Activated CD8-positive, alpha-beta memory T cell treated with anti-CD3 and anti-CD28 coated beads for 36 hours (primary cell): ENCODE data around the gene CSNK1G2. TPM values are rescaled to one million over a fixed set of nuclear protein-coding genes. Genes with fewer than 3 reads are reported as not detected.

Experiments used
- CTCF ChIA-PET: fragments of 350-600 bp; sonication (Branson Sonifier 250); formaldehyde crosslinking; loops from one replicate; lab custom pipeline; 2021; ENCODE audit warnings: antibody characterized with exemption; lab: Charles Lee
- POLR2A ChIA-PET: fragments of 350-600 bp; sonication (Branson Sonifier 250); formaldehyde crosslinking; loops from one replicate; lab custom pipeline; 2021; ENCODE audit warnings: antibody characterized with exemption; lab: Charles Lee
- total RNA-seq, 2 experiments: library from RNA; stranded (reverse); gene quantifications; one replicate each; pipeline ENCODE4 v1.2.3, GENCODE V29; 2021

The CSNK1G2 gene
- total RNA-seq, 2 experiments from 2014 or later: 62.9 to 64.7 TPM

DNA sequence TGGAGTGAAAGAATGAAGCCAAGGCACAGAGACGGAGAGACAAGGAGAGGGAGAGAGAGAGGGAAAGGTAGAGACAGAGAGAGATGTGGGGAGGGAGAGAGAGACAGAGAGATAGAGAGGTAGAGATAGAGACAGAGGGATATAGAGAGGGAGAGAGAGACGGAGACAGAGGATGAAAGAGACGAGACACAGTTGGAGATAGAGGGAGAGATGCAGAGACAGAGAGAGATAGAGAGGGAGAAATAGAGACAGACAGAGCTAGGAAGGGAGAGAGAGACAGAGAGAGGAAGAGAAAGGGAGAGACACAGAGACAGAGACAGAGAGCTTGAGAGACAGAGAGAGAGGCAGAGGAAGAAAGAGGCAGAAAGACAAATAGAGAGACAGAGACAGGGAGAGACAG, 4.5 kb upstream of the CSNK1G2 start:
- ChIA-PET CTCF (interaction anchor here (1.1 kb wide), 1 partner anchor 325 kb away, joined by 4 read pairs; no protein-coding TSS in a partner anchor), POLR2A (no interaction called here)

DNA sequence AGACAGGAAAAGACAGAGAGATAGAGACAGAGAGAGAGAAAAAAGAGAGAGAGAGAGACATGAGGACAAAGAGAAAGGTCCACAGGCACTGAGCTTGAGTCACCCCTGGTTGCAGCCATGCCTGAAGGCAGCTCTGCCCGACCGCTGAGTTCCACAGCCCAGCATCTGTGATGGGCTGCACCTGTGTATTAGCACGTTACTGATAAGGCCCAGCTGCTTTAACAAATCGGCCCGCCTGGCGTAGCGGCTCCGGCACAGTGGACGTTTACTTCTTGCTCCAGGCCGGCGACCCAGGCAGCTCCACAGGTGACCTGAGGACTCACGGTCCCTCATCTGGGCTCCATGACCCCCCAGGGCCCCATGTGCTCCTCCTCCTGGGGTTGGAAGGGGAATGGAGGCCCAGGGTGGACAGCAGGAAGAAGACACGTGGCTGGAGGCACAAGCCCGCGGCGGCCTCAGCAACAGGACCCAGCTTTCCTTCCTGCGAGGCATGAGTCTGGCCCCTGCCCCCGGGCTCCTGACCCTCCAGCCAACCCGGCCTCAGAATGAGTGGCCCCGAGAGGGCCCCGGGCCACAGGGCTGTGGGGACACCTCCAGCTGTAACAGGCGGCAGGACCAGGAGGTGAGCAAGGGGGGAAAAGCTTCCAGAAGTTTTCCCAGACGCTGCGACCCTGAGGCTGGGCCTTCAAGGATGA, 3.9 kb upstream of the CSNK1G2 start:
- ChIA-PET POLR2A (no interaction called here), CTCF (interaction anchor here (1.1 kb wide), 1 partner anchor 325 kb away, joined by 4 read pairs; no protein-coding TSS in a partner anchor)

DNA sequence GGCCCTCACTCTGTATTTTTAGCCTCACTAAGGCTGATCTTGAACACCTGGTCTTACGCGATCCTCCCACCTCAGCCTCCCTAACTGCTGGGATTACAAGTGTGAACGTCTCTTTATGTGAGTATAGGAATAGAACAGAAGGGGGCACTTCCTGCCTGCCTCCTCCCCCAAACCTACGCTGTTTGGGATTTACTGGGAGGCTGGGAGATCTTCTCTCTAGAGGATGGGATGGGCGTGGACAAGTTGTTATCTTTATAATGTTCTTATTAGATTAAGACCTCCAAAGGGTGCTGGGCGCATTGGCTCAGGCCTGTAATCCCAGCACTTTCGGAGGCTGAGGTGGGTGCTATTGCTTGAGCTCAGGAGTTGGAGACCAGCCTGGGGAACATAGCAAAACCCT, 2.9 kb upstream of the CSNK1G2 start:
- POLR2A ChIA-PET: no interaction called here
- CTCF ChIA-PET: interaction anchor here (1.0 to 1.5 kb wide), 2 partner anchors 8 to 10 kb away, joined by 4 read pairs; no protein-coding TSS in a partner anchor

DNA sequence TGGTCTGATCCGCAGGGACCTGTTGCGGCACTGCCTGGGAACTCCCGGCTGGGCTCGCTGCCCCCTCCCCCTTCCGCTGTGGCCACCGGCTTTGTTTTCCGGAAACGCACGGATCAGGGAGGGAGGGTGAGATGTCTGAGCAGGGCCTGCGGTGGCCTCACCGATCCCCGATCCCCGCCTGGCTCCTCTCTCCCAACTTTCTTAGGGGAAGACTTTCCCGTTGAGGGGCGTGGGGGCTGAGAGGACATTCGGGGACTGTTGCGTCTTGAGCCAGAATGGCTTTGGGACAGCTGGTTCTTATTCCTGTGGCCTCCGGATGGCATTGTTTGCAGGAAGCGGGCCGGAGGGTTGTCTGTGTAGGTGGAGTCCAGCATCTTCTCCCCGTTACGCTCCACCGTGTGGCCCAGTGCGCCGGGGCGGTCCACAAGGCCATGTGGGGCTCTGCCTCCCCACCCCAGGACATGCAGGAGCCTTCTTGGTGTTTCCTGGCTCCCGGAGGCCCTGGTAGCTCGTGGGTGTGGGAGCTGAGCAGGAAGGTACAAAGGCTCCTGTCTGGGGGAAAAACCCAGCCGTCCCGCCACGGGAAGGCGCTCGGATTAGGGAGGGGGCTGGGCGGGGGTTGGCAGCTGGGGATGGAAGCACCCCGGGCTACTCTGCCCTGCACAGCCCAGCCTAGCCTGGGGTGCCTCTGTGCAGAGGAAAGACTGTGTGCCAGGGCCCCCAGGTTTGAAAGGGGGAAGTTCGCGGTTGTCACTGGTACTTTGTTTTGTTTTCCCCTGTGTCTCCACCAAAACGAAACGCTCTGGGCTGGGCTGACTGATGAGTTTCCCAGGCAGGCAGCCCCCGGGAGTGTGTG, 1.3 kb downstream of the CSNK1G2 start:
- CTCF ChIA-PET: interaction anchor here (0.6 to 2.7 kb wide), 8 partner anchors 12 to 382 kb away, joined by 3 to 13 read pairs (median 3); no protein-coding TSS in a partner anchor
- POLR2A ChIA-PET: interaction anchor here (0.5 to 0.6 kb wide), 3 partner anchors 13 to 221 kb away, joined by 3 to 5 read pairs (median 4); partner anchors contain the start of gene DOT1L

DNA sequence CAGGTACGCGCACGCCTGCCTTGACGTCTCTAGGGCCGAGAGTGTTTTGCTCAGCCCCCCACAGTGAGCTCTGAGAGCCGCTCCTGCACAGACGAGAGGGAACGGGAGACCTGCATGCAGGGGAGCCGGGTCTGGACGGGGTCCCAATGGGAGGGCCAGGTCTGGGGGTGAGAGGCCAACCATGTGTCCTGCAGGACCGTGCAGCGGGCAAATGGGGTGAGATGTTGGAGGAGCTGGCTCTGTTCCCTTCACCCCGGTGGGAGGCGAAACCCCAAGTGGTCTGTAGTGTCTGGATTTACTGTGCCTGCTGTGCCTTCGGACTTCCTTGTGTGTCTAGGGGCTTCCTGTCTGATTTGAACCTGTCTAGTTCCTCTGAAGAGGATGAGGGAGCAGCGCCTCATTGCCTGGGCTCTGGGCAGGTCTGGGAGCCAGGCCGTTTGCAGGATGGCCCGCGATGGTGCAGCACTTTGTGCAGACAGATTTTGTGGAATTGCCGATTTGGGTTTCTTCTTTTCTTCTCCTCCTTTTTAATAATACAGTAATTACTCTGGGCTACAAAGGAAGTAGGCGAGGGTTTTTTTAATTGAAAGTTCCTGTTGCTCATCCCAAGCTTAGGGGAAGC, 2.1 kb downstream of the CSNK1G2 start:
- POLR2A ChIA-PET: interaction anchor here (0.5 to 0.6 kb wide), 2 partner anchors 14 to 49 kb away, joined by 3 to 4 read pairs; no protein-coding TSS in a partner anchor
- CTCF ChIA-PET: interaction anchor here (0.9 to 2.7 kb wide), 5 partner anchors 13 to 77 kb away, joined by 3 to 13 read pairs (median 3); no protein-coding TSS in a partner anchor

DNA sequence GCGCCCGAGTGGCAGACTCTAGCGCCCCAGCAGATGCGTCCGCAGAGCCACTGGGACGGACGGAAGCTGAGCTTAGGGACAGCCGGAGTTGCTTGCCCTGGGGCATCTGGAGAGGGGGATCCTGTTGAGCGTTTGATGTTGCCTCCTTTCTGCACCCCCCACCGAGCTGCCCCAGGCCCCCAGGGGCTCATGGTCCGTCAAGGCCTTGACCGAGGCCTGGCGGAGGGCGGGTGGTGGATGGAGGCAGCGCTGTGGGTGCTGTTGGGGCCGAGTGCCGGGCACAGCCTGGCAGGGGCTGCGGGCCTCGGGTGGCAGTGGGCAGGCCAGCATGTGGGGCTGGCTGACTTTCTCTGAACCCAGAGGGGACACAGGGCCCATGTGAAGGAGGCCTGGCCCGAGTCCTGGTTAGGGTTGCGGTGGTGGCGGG, 2.7 kb downstream of the CSNK1G2 start:
- CTCF ChIA-PET: interaction anchor here (2.7 kb wide), 1 partner anchor 13 kb away, joined by 13 read pairs; no protein-coding TSS in a partner anchor
- POLR2A ChIA-PET: no interaction called here

DNA sequence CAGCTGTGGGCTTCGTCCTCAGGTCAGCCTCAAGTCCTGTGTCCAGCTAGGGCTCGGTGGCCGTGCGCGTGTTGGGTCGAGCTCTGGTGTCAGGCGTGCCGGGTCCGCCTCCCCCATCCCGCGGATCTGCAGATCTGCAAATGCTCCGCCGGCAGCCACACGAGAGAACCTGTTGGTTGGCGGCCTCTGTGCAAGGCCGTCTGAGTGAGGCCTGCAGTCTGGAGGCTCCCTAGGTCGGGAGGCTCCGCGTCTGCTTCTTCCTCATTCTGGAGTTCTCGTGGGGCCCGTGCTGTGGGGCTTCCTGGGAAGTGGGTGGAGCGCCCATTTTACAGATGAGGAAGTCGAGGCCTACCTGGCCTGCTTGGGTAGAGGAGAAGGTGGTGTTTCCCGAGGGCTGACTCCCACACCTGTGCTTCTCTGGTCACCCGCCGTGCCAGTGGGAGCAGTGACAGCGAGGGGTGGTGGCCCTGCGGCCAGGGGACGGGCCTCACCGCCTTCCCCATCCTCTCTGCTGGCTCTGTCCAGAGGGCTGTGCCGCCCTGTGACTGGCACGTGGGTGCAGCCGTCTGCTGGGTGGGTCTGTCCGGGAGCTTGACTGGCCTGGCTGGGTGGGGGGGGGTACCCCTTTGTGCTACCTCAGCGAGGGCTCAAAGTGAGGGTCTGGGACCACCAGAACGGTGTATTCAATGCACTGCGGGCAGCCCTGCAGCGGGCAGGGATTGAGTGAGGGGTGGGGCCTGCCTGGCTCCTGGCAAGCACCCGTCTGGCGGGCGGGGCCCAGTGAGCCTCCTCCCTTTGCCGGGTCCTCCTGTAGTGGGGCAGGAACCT, 3.3 kb downstream of the CSNK1G2 start:
- CTCF ChIA-PET: interaction anchor here (1.1 to 2.7 kb wide), 4 partner anchors 14 to 125 kb away, joined by 3 to 13 read pairs (median 4); no protein-coding TSS in a partner anchor

DNA sequence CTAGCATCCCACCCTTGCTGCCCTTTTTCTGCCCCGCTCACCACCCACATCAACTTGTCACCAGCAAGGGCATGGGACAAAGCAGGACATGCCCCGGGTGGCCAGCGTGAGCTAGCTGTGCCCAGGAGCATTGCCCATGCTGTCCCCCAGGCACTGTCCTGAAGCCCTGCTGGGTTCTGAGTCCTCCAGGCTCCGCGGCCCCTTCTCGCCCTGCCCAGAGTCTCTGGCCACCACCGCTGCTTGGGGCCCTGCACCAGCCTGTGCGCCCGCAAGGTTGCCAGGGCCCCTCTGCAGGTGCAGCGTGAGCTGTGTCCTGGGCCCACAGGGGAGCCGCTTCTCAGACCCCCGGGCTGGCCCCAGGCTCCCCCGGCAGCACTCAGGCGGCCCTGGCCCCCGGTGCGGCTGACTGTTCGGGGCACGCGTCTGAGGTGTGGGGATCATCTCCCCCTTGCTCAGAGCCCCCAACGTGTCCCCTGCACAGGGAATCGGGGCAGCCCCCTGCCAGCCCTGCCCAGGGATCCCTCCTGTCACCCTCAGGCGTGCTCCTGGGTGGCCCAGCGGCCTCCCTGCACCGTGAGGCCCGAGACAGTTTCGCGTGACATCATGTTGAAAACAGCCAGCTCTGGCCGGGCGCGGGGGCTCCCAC, 4.1 kb downstream of the CSNK1G2 start:
- POLR2A ChIA-PET: interaction anchor here (0.8 kb wide), 1 partner anchor 78 kb away, joined by 7 read pairs; no protein-coding TSS in a partner anchor
- CTCF ChIA-PET: interaction anchor here (0.6 to 1.4 kb wide), 9 partner anchors 12 to 447 kb away, joined by 3 to 5 read pairs (median 3); no protein-coding TSS in a partner anchor

More for the DNA sequence above, 3.3 kb downstream of the CSNK1G2 start:
- POLR2A ChIA-PET: interaction anchor here (0.8 kb wide), 1 partner anchor 78 kb away, joined by 7 read pairs; no protein-coding TSS in a partner anchor

DNA sequence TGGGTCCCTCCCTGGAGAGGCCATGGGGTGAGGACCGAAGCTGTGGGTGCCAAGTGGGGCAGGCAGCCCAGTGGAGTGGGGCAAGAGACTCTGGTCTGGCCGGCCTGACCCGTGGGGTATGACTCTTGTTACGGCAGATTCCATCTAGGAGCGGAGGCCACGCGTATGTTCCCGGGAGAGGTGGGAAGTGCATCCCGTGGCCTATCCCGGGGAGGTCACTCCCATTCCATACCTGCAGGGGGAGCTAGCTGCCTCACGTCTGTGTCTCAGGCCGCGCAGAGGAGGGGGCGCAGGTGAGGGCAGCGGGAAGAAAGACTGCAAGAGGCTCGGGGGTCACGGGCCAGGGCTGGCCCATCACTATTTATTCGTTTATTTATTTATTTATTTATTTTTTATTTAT, 4.9 kb downstream of the CSNK1G2 start:
- ChIA-PET CTCF (interaction anchor here (0.6 to 1.2 kb wide), 9 partner anchors 12 to 472 kb away, joined by 3 to 5 read pairs (median 3); partner anchors contain the start of gene MOB3A), POLR2A (no interaction called here)

DNA sequence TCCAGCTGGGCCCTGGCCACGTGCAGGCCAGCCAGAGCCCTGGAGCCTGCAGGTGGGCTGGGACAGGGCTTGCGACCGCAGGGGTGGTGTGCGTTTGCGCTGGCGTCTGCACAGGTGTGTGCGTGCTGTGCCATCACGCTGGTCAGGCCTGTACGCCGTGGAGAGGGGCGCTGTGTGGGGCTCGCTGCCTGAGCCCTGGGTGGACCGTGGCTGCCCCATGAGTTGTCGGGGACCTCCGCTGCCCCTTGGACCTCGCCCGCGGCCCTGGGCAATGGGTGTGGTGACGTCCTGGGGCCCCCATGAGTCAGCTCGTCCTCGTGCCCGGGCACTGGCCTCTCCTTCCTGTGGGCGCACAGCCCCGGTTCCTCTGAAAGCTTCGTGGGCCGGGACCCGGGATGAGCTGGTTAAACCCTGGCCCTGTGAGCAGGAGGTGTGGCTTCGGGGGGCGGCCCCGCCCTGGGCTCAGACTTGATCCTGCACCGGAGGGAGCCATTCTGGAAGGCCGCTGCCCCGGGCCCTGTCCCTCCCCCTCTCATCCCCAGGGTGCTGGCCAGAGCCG, 6.8 kb downstream of the CSNK1G2 start:
- CTCF ChIA-PET: interaction anchor here (0.6 to 1.7 kb wide), 2 partner anchors 18 to 123 kb away, joined by 3 to 6 read pairs; no protein-coding TSS in a partner anchor
- POLR2A ChIA-PET: no interaction called here

DNA sequence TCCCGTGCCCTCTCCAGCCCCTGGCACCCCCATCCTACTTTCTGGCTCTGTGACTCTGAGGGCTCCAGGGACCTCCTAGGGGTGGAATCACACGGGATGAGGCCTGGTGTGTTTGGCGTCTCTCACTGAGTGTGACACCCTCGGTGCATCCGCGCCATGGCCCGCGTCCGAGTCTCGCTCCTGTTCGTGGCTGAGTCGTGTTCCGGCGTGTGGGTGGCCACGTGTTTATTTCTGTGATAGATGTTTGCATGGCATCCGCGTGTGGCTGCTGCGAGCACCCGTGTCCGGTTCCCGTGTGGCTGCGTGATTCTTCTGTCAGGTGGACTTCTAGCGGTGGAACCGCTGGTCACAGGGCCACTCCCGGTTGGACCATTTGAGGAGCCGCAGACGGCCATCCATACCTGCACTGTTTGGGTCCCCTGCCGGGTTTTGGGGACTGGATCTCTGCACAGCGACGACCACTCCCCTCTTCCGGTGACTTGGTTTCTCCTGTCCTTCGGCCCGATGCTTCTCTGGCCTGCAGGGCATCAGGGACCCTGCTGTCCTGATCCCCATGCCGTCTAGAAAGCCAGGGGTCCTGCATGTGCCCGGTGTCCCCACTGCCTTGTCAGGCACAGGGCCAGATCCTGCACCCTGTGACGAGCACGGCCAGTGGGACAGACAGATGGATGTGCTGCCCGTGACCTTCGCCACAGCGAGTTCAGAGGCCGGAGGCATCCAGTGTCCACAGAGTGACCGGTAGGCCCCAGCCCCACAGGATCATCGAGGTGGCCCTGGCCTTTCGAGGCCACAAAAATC, 8.5 kb downstream of the CSNK1G2 start:
- ChIA-PET POLR2A (no interaction called here), CTCF (no interaction called here)

DNA sequence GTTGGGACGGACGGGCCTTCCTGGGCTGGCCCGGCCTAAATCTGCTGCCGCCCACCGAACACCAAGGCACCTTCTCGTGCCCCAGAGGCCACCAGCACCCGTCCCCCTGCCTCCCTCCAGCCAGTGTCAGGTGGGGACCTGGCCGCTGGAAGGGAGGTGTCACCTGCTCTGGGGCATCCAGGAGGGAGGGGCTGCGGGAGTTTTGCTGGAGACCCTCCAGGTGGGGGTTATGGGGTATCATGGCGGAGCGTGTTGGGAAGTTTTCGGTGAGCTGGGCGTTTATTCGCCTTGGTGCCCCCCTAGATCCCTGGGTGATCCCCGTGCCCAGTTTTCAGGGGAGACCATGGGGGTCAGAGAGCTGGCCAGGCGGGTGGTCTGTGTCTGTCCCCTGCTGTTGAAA, 9.7 kb downstream of the CSNK1G2 start:
- CTCF ChIA-PET: interaction anchor here (1.1 kb wide), 1 partner anchor 53 kb away, joined by 3 read pairs; no protein-coding TSS in a partner anchor
- POLR2A ChIA-PET: no interaction called here

DNA sequence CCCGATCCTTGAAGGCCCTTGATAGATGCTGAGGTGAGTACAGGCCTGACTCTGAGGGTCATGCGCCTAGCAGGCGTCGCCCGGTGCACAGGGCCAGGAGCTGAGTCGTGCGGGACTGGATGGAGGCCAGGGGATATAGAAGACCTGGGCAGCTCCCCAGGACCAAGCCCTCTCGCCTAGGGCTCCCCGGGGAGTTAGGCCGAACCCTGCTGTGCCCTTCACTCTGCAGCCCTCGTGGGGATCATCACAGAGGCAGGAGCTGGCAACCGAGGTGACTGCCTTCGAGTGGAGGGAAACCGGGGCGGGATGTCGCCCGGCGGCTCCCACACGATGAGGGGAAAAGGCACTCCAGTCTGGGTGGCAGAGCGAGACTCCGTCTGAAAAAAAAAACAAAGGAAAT, 11.7 kb downstream of the CSNK1G2 start:
- ChIA-PET POLR2A (no interaction called here), CTCF (no interaction called here)

DNA sequence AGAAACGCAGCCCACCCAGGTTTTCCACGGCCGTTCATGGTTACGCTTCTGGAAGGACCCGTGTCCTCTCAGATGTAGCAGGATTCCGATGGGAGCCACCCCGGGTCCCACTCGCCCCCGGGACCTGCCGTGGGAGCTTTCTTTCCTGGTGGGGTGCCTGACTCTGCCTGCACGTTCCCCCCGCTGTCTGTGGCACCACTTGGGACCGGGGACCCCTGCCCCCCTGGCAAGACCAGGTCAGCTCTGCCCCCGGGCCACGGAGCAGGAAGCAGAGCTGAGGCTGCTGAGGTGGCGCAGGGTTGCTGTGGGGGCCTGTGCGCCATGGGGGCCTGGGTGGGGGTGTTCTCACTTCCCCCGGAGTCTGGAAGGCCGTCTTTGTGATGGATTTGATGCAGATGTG, 12.1 kb downstream of the CSNK1G2 start:
- ChIA-PET CTCF (interaction anchor here (1.0 kb wide), 1 partner anchor 23 kb away, joined by 3 read pairs; no protein-coding TSS in a partner anchor), POLR2A (no interaction called here)

DNA sequence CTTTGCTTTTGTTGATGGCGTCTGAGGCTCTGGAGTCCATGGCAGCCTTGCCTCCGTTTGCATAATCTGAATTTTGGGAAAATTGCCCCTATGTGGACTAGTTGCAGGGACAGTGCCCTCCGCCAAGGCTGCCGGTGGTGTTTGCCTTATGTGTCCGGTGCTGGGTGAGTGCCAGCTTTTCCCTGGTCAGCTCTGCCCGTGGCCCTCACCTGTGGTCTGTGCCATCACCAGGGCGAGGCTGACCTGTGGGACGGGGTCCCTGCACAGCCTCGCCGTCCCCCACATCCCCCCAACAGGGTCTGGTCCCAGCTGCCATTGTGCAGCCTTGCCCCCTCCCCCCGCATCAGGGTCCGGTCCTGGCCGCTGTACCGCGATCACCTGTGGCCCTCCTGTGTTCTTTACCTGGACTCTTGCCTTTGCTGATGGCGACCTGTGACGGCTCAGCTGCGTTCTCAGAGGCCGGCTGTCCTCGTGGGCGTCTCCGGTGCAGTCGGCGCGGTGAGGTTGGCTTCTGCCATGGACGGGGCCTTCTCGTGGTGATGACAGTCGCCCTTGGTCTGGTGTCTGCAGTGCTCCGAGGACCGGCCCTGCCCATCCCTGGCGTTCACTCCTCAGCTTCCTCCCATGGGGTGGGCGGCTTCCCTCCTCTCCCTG, 12.6 kb downstream of the CSNK1G2 start:
- CTCF ChIA-PET: interaction anchor here (1.0 kb wide), 1 partner anchor 24 kb away, joined by 3 read pairs; no protein-coding TSS in a partner anchor
- POLR2A ChIA-PET: no interaction called here

DNA sequence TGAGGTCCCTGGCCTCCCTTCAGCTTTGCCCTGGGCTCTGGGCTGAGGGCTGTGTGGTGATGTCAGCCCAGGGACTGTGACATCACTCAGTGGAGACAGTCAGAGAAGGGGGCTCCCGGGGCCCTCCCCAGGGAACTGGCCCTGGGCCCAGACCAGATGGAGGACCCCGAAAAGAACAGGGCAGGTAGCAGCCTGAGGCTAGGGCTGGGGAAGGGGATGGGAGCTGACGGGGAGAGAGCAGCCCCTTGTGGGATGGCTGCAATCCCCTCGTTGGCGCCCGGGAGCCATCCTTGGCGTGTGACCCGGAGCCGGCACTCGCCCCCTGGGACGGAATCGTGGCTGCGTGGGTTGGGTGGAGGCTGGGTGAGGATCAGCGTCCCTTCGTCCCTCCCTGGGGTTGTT, 13.6 kb downstream of the CSNK1G2 start:
- ChIA-PET POLR2A (no interaction called here), CTCF (no interaction called here)
